K562 (cell line): ENCODE measurements around the gene TMEM242. TPM values are rescaled to one million over a fixed set of nuclear protein-coding genes. Genes with fewer than 3 reads are reported as not detected.
A peak's percentile ranks its signal among the peaks of the same experiment; 100 is the strongest.

Experiments used
- ARID3A ChIP-seq: IDR thresholded peaks from 2 replicates; pipeline ENCODE4 v1.6.1; 2012; ENCODE audit warnings: low read depth, low read length, improper control_type of control experiment, borderline replicate concordance
- CREBBP ChIP-seq: IDR thresholded peaks from one replicate; pipeline ENCODE4 v1.6.1; 2012; ENCODE audit warnings: low read depth, mild to moderate bottlenecking, control low read depth, inconsistent platforms, low read length
- E2F6 ChIP-seq, 2 experiments: IDR thresholded peaks; 2 replicates each; pipeline ENCODE4 v1.6.1; 2011; ENCODE audit warnings: borderline replicate concordance in 1 of 2, control low read depth in 1 of 2, low read depth in 1 of 2, low read length in 1 of 2, mild to moderate bottlenecking in 1 of 2, mixed read lengths in 1 of 2, moderate library complexity in 1 of 2; ENCODE audit not compliant: insufficient read depth in 1 of 2, insufficient read length in 1 of 2, poor library complexity in 1 of 2, severe bottlenecking in 1 of 2; ENCODE audit errors: extremely low read depth in 1 of 2
- HDAC3 ChIP-seq: fragments of 450-650 bp; IDR thresholded peaks from 2 replicates; pipeline ENCODE4 v1.6.1; 2018; ENCODE audit warnings: borderline replicate concordance, mild to moderate bottlenecking, moderate library complexity; ENCODE audit not compliant: partially characterized antibody
- HMGXB4 ChIP-seq: sonication (generic); formaldehyde crosslinking; IDR thresholded peaks from 2 replicates; pipeline ENCODE4 v1.8.1; 2023; ENCODE audit warnings: mild to moderate bottlenecking, missing genetic modification reagents
- ILK ChIP-seq: fragments of 450-650 bp; IDR thresholded peaks from 2 replicates; pipeline ENCODE4 v1.6.1; 2016; ENCODE audit warnings: missing genetic modification characterization, low read depth, mild to moderate bottlenecking, missing compliant biosample characterization, moderate library complexity, borderline replicate concordance
- MYBL2 ChIP-seq, 2 experiments: fragments of 450-650 bp in 1 of 2; sonication (generic) in 1 of 2; formaldehyde crosslinking in 1 of 2; IDR thresholded peaks; 2 replicates each; pipeline versions ENCODE4 v1.6.1 to v1.8.1; 2017 to 2022; ENCODE audit warnings: borderline replicate concordance in 1 of 2, inconsistent platforms in 1 of 2, low read depth in 1 of 2, mild to moderate bottlenecking in 1 of 2, missing genetic modification reagents in 1 of 2, moderate library complexity in 1 of 2
- NFYB ChIP-seq: IDR thresholded peaks from 2 replicates; pipeline ENCODE4 v1.6.1; 2011; ENCODE audit warnings: mild to moderate bottlenecking, moderate library complexity; ENCODE audit not compliant: insufficient read length; ENCODE audit errors: extremely low read depth
- NR2F6 ChIP-seq: fragments of 450-650 bp; formaldehyde crosslinking; IDR thresholded peaks from 2 replicates; pipeline ENCODE4 v1.4.0; 2020; ENCODE audit warnings: mild to moderate bottlenecking
- STAT5B ChIP-seq: fragments of 250-450 bp; sonication (Bioruptor Pico); IDR thresholded peaks from 2 replicates; pipeline ENCODE4 v1.8.0; 2021; ENCODE audit warnings: mild to moderate bottlenecking, inconsistent platforms
- TAF7 ChIP-seq: fragments of 450-650 bp; IDR thresholded peaks from 2 replicates; pipeline ENCODE4 v1.6.1; 2016; ENCODE audit warnings: missing genetic modification characterization, missing compliant biosample characterization
- ZNF444 ChIP-seq: fragments of 250-450 bp; sonication (Bioruptor Pico); IDR thresholded peaks from 2 replicates; pipeline ENCODE4 v1.4.0; 2020; ENCODE audit warnings: mild to moderate bottlenecking, moderate library complexity
- ZNF57 ChIP-seq: fragments of 450-650 bp; formaldehyde crosslinking; IDR thresholded peaks from 2 replicates; pipeline ENCODE4 v1.4.0; 2020; ENCODE audit warnings: mild to moderate bottlenecking, moderate library complexity
- polyA plus RNA-seq, 8 experiments: library from polyadenylated mRNA; depleted of rRNA in 4 of 8; stranded (reverse) in 5 of 8; unstranded in 3 of 8; fragments of >200 nt; fragmentation: Nextera tagmentation in 2 of 8; fragmentation: Illumina TruSeq in 1 of 8; extraction: Ambion mirVana in 2 of 8; extraction: Trizol in 1 of 8; gene quantifications; 2 replicates each; pipeline versions ENCODE4 v1.2.1 to v1.2.3, GENCODE V29; 2011 to 2014; ENCODE audit warnings: inconsistent platforms in 1 of 8, missing spikeins in 1 of 8
- total RNA-seq, 7 experiments: library from RNA; depleted of rRNA in 6 of 7; stranded (reverse); fragments of >200 nt in 6 of 7; fragmentation: Illumina TruSeq in 2 of 7; extraction: Trizol in 2 of 7; gene quantifications; 2 replicates each; pipeline versions ENCODE4 v1.2.1 to v1.2.3, GENCODE V29; 2011 to 2021; ENCODE audit warnings: low replicate concordance in 1 of 7
- TF ChIP-seq, protein P1 (sequence below): fragments of 250-450 bp; sonication (Bioruptor Pico); IDR thresholded peaks from 2 replicates; pipeline ENCODE4 v1.8.0; 2021; ENCODE audit warnings: borderline replicate concordance, mild to moderate bottlenecking, moderate library complexity; ENCODE audit not compliant: poor library complexity, severe bottlenecking

The TMEM242 gene
- total and polyA plus RNA-seq, 9 of the 15 experiments (the other 6 are each of a cell fraction or from before 2014, with no cell fraction given): 9.5 to 35.3 (median 16.5) TPM

DNA sequence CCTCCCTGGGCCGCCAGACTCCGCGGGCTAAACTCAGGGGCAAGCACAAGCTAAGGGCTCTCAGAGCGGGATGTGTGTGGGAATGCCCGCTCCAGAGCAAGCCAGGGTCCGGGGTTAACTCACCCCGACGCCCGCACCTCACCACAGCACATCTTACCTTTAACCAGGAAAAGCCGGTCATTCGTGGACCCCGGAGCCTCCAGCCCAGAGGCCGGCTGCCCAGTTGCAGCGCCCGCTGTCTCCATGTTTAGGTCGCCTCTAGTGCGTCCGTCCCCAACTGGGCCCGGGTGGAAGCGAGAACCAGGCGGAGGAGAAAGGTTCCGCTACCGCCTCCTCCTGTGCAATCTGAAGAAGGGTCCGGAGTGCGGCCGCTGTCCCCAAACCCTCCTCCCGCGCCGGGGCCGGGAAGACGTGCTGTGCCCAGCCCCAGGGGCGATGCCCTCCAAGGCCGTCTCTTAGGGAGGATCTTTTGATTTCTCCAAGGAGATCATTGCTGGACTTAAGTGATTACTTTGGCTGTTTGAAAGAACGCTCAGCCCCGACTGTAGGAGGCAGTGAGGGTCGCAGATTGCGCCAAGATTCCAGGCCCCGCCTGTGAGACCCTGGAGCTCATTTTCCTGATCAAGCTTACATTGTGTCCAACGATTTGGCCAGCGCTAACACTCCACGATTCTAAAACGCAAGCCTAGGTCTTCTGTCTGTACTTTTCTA lies at the start of gene TMEM242 (continued):
- TF ChIP-seq E2F6 (IDR thresholded peaks at IDR 0.05; ENCODE audit: borderline replicate concordance in 1 of 2, extremely low read depth in 1 of 2, insufficient read depth in 1 of 2, insufficient read length in 1 of 2, low read depth in 1 of 2, low read length in 1 of 2, poor library complexity in 1 of 2, severe bottlenecking in 1 of 2) (peak; percentile 30 to 75), ILK (tag) (no peak), ZNF444 (CRISPR knock-in tag) (peak; percentile 43; the same call in 1 of the 2 replicates), NFYB (no peak), HMGXB4 (CRISPR knock-in tag) (peak; percentile 95; the same call in 1 of the 2 replicates), TAF7 (tag) (peak; percentile 99), MYBL2 (IDR thresholded peaks at IDR 0.05; ENCODE audit: low read depth) (no peak; the same call in 1 of the 2 replicates), MYBL2 (CRISPR knock-in tag; IDR thresholded peaks at IDR 0.05; ENCODE audit: borderline replicate concordance) (no peak), ZNF57 (CRISPR knock-in tag) (0 out of 2 replicates have a peak, but pooled peaks have one; percentile 30), HDAC3 (peak; percentile 55), STAT5B (CRISPR knock-in tag) (no peak), CREBBP (no peak), NR2F6 (CRISPR knock-in tag) (no peak), ARID3A (no peak)
- TF ChIP-seq, protein P1, sequence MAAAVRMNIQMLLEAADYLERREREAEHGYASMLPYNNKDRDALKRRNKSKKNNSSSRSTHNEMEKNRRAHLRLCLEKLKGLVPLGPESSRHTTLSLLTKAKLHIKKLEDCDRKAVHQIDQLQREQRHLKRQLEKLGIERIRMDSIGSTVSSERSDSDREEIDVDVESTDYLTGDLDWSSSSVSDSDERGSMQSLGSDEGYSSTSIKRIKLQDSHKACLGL (CRISPR knock-in tag): no peak
